Left renal cortex interstitium (tissue), 4 donors: ENCODE data around the gene POLR1A. TPM values are rescaled to one million over a fixed set of nuclear protein-coding genes. Genes with fewer than 3 reads are reported as not detected.

ENCODE experiments used
- DNase-seq, 4 donors: peaks; one replicate each; pipeline ENCODE4 v3.0.0-alpha.2; 2013; ENCODE audit warnings: low read depth in 4 of 4, low spot score in 2 of 4, missing footprints in 1 of 4
- polyA plus RNA-seq, 4 donors: library from polyadenylated mRNA; unstranded; fragments of 120-200 nt; gene quantifications; one replicate each; pipeline ENCODE4 v1.2.1, GENCODE V29; 2013; ENCODE audit not compliant: insufficient read length in 4 of 4

Gene POLR1A
- polyA plus RNA-seq, 4 donors = 18.0 to 23.0 (median 20.6) TPM

GRCh38 chr2:86039178-86039962 is 66.3 kb downstream of the POLR1A start:
- no peak for DNase-seq

GRCh38 chr2:86038291-86039081 is 67.2 kb downstream of the POLR1A start:
- no peak for DNase-seq

- no peak for DNase-seq
Observed at GRCh38 chr2:86037795-86038192, 67.9 kb downstream of the POLR1A start.

- peak in 2 of 4 donors; percentile 55 to 64 for DNase-seq
Observed at GRCh38 chr2:86037141-86037794, 68.4 kb downstream of the POLR1A start.

GRCh38 chr2:86036669-86037138 is 69.0 kb downstream of the POLR1A start:
- no peak for DNase-seq

- peak in 3 of 4 donors; percentile 39 to 59 (median 46) for DNase-seq
Observed at GRCh38 chr2:86035883-86036668, 69.6 kb downstream of the POLR1A start.

GRCh38 chr2:86035376-86035882 is 70.3 kb downstream of the POLR1A start:
- no peak for DNase-seq

GRCh38 chr2:86033751-86034692 is 71.7 kb downstream of the POLR1A start:
- DNase-seq = no peak

GRCh38 chr2:86032861-86033595 is 72.7 kb downstream of the POLR1A start:
- no peak for DNase-seq

GRCh38 chr2:86031606-86032005 is 74.1 kb downstream of the POLR1A start:
- DNase-seq = no peak

- DNase-seq = no peak
Observed at GRCh38 chr2:86031151-86031550, 74.5 kb downstream of the POLR1A start.

- DNase-seq = no peak
Observed at GRCh38 chr2:86029873-86030272, 75.8 kb downstream of the POLR1A start.

- no peak for DNase-seq
Observed at GRCh38 chr2:86028766-86029381, 76.8 kb downstream of the POLR1A start.

GRCh38 chr2:86027922-86028765 is 77.5 kb downstream of the POLR1A start:
- no peak for DNase-seq

GRCh38 chr2:86027196-86027921 is 78.3 kb downstream of the POLR1A start:
- no peak for DNase-seq

GRCh38 chr2:86026744-86027065 is 79.0 kb downstream of the POLR1A start:
- DNase-seq = no peak
